D721Med (cell line): Measurements from ENCODE around the gene TRANK1.

Experiments used
- DNase-seq: peaks from one replicate; pipeline ENCODE4 v3.0.0; 2011; ENCODE audit warnings: low spot score; ENCODE audit not compliant: insufficient read length
- FAIRE-seq: peaks from 2 replicates; lab custom pipeline; 2011; peaks lifted over from hg19 to GRCh38; lab: Jason Lieb, UNC
- CTCF ChIP-seq: IDR thresholded peaks from 2 replicates; pipeline ENCODE4 v1.5.1; 2012; ENCODE audit warnings: mild to moderate bottlenecking, control low read depth; ENCODE audit not compliant: insufficient read depth; ENCODE audit errors: missing control alignments

Gene TRANK1

GRCh38 chr3:36918050-36918449 is 26.8 kb downstream of the TRANK1 start:
- FAIRE-seq, result no peak
- DNase-seq, result no peak
- no peak for TF ChIP-seq CTCF

- FAIRE-seq, result no peak
- no peak for DNase-seq
- no peak for TF ChIP-seq CTCF
Observed at GRCh38 chr3:36911990-36912804, 32.7 kb downstream of the TRANK1 start.

- FAIRE-seq (no peak), DNase-seq (no peak)
- TF ChIP-seq CTCF, result no peak
Observed at GRCh38 chr3:36909666-36910065, 35.2 kb downstream of the TRANK1 start.

GRCh38 chr3:36909181-36909580 is 35.7 kb downstream of the TRANK1 start:
- FAIRE-seq (no peak), DNase-seq (no peak)
- TF ChIP-seq CTCF, result no peak

GRCh38 chr3:36908647-36909180 is 36.1 kb downstream of the TRANK1 start:
- TF ChIP-seq CTCF, result no peak
- DNase-seq (no peak), FAIRE-seq (no peak)

GRCh38 chr3:36907911-36908646 is 36.8 kb downstream of the TRANK1 start:
- TF ChIP-seq CTCF, result no peak
- DNase-seq, result no peak
- FAIRE-seq, result no peak
